ENCODE results near the gene ZNF575. TPM values are rescaled to one million over a fixed set of nuclear protein-coding genes. Genes with fewer than 3 reads are reported as not detected.

The ZNF575 gene
- polyA plus RNA-seq, 1 donor (not counting 4 experiments of a cell fraction or from before 2014, with no cell fraction given): 0.05 TPM

GRCh38 chr19:43488179-43488578, 44.8 kb upstream of the ZNF575 start:
- TF ChIP-seq CTCF (optimal IDR thresholded peaks at IDR 0.05 in 1 of 3, IDR thresholded peaks at IDR 0.05 in 1 of 3, conservative IDR thresholded peaks at IDR 0.05 in 1 of 3; ENCODE audit: extremely low read depth in 1 of 3, insufficient read depth in 2 of 3, low read length in 3 of 3): no peak
- TF ChIP-seq EZH2 (IDR thresholded peaks at IDR 0.05; ENCODE audit: low read length): no peak
- Histone ChIP-seq H3K27ac (ENCODE audit: control insufficient read depth, insufficient read depth, low read length) (no peak overlapping the region), H3K9ac (ENCODE audit: control insufficient read depth, extremely low read depth, insufficient read depth, low read length) (no peak overlapping the region), H4K20me1 (ENCODE audit: control insufficient read depth, extremely low read depth, insufficient read depth, low read length) (no peaks in the 10 kb centered on the region), H3K4me1 (ENCODE audit: control insufficient read depth, extremely low read depth, insufficient read depth, low read length) (no peaks in the 10 kb centered on the region), H2AFZ (ENCODE audit: control insufficient read depth, low read length) (no peak overlapping the region), H3K36me3 (ENCODE audit: control insufficient read depth in 2 of 2, extremely low read depth in 1 of 2, insufficient read depth in 2 of 2, low read length in 2 of 2) (peaks cover 0 to 8% of the 10 kb centered on the region in 2 experiments), H3K9me1 (ENCODE audit: control insufficient read depth, extremely low read depth, insufficient read depth, low read length) (no peaks in the 10 kb centered on the region), H3K4me2 (ENCODE audit: control insufficient read depth, extremely low read depth, insufficient read depth, low read depth, low read length) (no peak overlapping the region), H3K27me3 (ENCODE audit: control insufficient read depth, extremely low read depth, insufficient read depth, low read length) (no peaks in the 10 kb centered on the region), H3K9me3 (ENCODE audit: control insufficient read depth, low read depth, low read length) (no peaks in the 10 kb centered on the region), H3K4me3 (ENCODE audit: control insufficient read depth in 2 of 3, extremely low read depth in 1 of 3, insufficient read depth in 2 of 3, low read depth in 1 of 3, low read length in 3 of 3) (no peak overlapping the region), H3K79me2 (ENCODE audit: control insufficient read depth, insufficient read depth, low read length) (no peaks in the 10 kb centered on the region)
- DNase-seq (ENCODE audit: low read depth, low spot score) (no peak), FAIRE-seq (no peak)
- dilution Hi-C loops (cut with MboI; ENCODE audit: extremely low pct_ligation_motif_present, low sequenced_read_pairs): no loop called here

GRCh38 chr19:43489310-43489709, 43.7 kb upstream of the ZNF575 start:
- H3K27me3 ChIP-seq (ENCODE audit: control insufficient read depth, extremely low read depth, insufficient read depth, low read length): no peaks in the 10 kb centered on the region
- H3K27ac ChIP-seq (ENCODE audit: control insufficient read depth, insufficient read depth, low read length): no peak overlapping the region
- FAIRE-seq: no peak
- H3K9me1 ChIP-seq (ENCODE audit: control insufficient read depth, extremely low read depth, insufficient read depth, low read length): no peaks in the 10 kb centered on the region
- H3K4me1 ChIP-seq (ENCODE audit: control insufficient read depth, extremely low read depth, insufficient read depth, low read length): no peaks in the 10 kb centered on the region
- H3K4me2 ChIP-seq (ENCODE audit: control insufficient read depth, extremely low read depth, insufficient read depth, low read depth, low read length): no peak overlapping the region
- H4K20me1 ChIP-seq (ENCODE audit: control insufficient read depth, extremely low read depth, insufficient read depth, low read length): no peaks in the 10 kb centered on the region
- TF ChIP-seq EZH2 (IDR thresholded peaks at IDR 0.05; ENCODE audit: low read length) (no peak), CTCF (optimal IDR thresholded peaks at IDR 0.05 in 1 of 3, IDR thresholded peaks at IDR 0.05 in 1 of 3, conservative IDR thresholded peaks at IDR 0.05 in 1 of 3; ENCODE audit: extremely low read depth in 1 of 3, insufficient read depth in 2 of 3, low read length in 3 of 3) (no peak)
- no peak overlapping the region for H3K9ac ChIP-seq (ENCODE audit: control insufficient read depth, extremely low read depth, insufficient read depth, low read length)
- no peak overlapping the region for H2AFZ ChIP-seq (ENCODE audit: control insufficient read depth, low read length)
- dilution Hi-C loops (cut with MboI; ENCODE audit: extremely low pct_ligation_motif_present, low sequenced_read_pairs): no loop called here
- H3K79me2 ChIP-seq (ENCODE audit: control insufficient read depth, insufficient read depth, low read length): no peaks in the 10 kb centered on the region
- no peak for DNase-seq (ENCODE audit: low read depth, low spot score)
- H3K4me3 ChIP-seq (ENCODE audit: control insufficient read depth in 2 of 3, extremely low read depth in 1 of 3, insufficient read depth in 2 of 3, low read depth in 1 of 3, low read length in 3 of 3): no peak overlapping the region
- peaks cover under 1 to 7% of the 10 kb centered on the region in 2 experiments for H3K36me3 ChIP-seq (ENCODE audit: control insufficient read depth in 2 of 2, extremely low read depth in 1 of 2, insufficient read depth in 2 of 2, low read length in 2 of 2)
- H3K9me3 ChIP-seq (ENCODE audit: control insufficient read depth, low read depth, low read length): no peaks in the 10 kb centered on the region

All from keratinocyte (primary cell).